WTC11 (cell line): ENCODE data around the gene SUPT20H.

Experiments
- ELF4 ChIP-seq: sonication (generic); formaldehyde crosslinking; IDR thresholded peaks from 2 replicates; pipeline ENCODE4 v1.8.1; 2022; ENCODE audit warnings: low read depth, mild to moderate bottlenecking, moderate library complexity, missing genetic modification reagents
- IRF1 ChIP-seq: sonication (generic); formaldehyde crosslinking; IDR thresholded peaks from 2 replicates; pipeline ENCODE4 v1.8.0; 2023; ENCODE audit warnings: missing genetic modification reagents
- JUN ChIP-seq: sonication (generic); formaldehyde crosslinking; IDR thresholded peaks from 2 replicates; pipeline ENCODE4 v1.8.0; 2023; ENCODE audit warnings: mild to moderate bottlenecking, missing genetic modification reagents
- NR2C2 ChIP-seq: sonication (generic); formaldehyde crosslinking; IDR thresholded peaks from 2 replicates; pipeline ENCODE4 v1.8.0; 2022; ENCODE audit warnings: mild to moderate bottlenecking, missing genetic modification reagents
- SP1 ChIP-seq: sonication (generic); formaldehyde crosslinking; conservative IDR thresholded peaks from 2 replicates; pipeline ENCODE4 v1.8.1; 2022; ENCODE audit warnings: missing genetic modification reagents
- ZNF121 ChIP-seq: sonication (generic); formaldehyde crosslinking; IDR thresholded peaks from 2 replicates; pipeline ENCODE4 v1.8.0; 2023; ENCODE audit warnings: missing genetic modification reagents

- TF ChIP-seq ELF4 (CRISPR knock-in tag) (no peak), IRF1 (no peak), SP1 (no peak), ZNF121 (CRISPR knock-in tag) (no peak), NR2C2 (no peak), JUN (CRISPR knock-in tag) (no peak)
Observed at GRCh38 chr13:36966404-36966803, 93.1 kb downstream of the SUPT20H start.
